GM23338 (cell line): ENCODE results near the gene IGFL4. TPM values are rescaled to one million over a fixed set of nuclear protein-coding genes. Genes with fewer than 3 reads are reported as not detected.

Source experiments
- ATAC-seq: fragments of 200-7000 bp; cut with Tn5 transposase; 3 replicates; pipeline ENCODE4 v1.9.1; 2020
- DNase-seq: peaks from one replicate; pipeline ENCODE4 v3.0.0-alpha.2; 2015; ENCODE audit warnings: low spot score
- H2AFZ ChIP-seq: fragments of 200-600 bp; sonication (generic); 2 replicates; pipeline ENCODE4 v1.8.0; 2016; ENCODE audit warnings: antibody characterized with exemption, mild to moderate bottlenecking, moderate library complexity
- H3F3A ChIP-seq: fragments of 200-600 bp; sonication (generic); replicated peaks from 2 replicates; pipeline ENCODE4 v1.8.0; 2017; ENCODE audit warnings: antibody characterized with exemption, mixed run types, low read depth
- H3K27ac ChIP-seq: fragments of 200-600 bp; sonication (generic); 2 replicates; pipeline ENCODE4 v1.6.1; 2016; ENCODE audit warnings: low read depth
- H3K27me3 ChIP-seq: fragments of 200-600 bp; sonication (generic); 2 replicates; pipeline ENCODE4 v1.8.0; 2016; ENCODE audit warnings: mild to moderate bottlenecking, mixed run types, moderate library complexity; ENCODE audit not compliant: insufficient read depth
- H3K36me3 ChIP-seq: fragments of 200-600 bp; sonication (generic); 2 replicates; pipeline ENCODE4 v1.8.0; 2016; ENCODE audit warnings: mild to moderate bottlenecking; ENCODE audit not compliant: insufficient read depth
- H3K4me1 ChIP-seq: fragments of 200-600 bp; sonication (generic); 2 replicates; pipeline ENCODE4 v1.8.0; 2016; ENCODE audit warnings: mild to moderate bottlenecking, moderate library complexity; ENCODE audit not compliant: insufficient read depth
- H3K4me2 ChIP-seq: fragments of 200-600 bp; sonication (generic); 2 replicates; pipeline ENCODE4 v1.7.1; 2017; ENCODE audit warnings: mixed run types
- H3K4me3 ChIP-seq: fragments of 200-600 bp; sonication (generic); 2 replicates; pipeline ENCODE4 v1.6.1; 2016; ENCODE audit warnings: mixed run types
- H3K79me2 ChIP-seq: fragments of 200-600 bp; sonication (generic); replicated peaks from 2 replicates; pipeline ENCODE4 v1.8.0; 2017; ENCODE audit warnings: mild to moderate bottlenecking; ENCODE audit not compliant: insufficient read depth
- H3K9me2 ChIP-seq: fragments of 200-600 bp; sonication (generic); 2 replicates; pipeline ENCODE4 v1.8.0; 2017; ENCODE audit not compliant: insufficient read depth
- H4K20me1 ChIP-seq: fragments of 200-600 bp; sonication (generic); replicated peaks from 2 replicates; pipeline ENCODE4 v1.8.0; 2017; ENCODE audit warnings: mild to moderate bottlenecking; ENCODE audit not compliant: insufficient read depth
- H3K27ac Mint-ChIP-seq: 2 replicates; pipeline ENCODE4 v1.8.0; 2020; ENCODE audit warnings: inconsistent platforms, mild to moderate bottlenecking, moderate library complexity, mixed read lengths
- H3K27me3 Mint-ChIP-seq: 3 replicates; pipeline ENCODE4 v1.8.0; 2022; ENCODE audit warnings: low read depth, mild to moderate bottlenecking, moderate library complexity, mixed read lengths, inconsistent platforms; ENCODE audit not compliant: insufficient read depth, poor library complexity
- H3K36me3 Mint-ChIP-seq: 3 replicates; pipeline ENCODE4 v1.8.0; 2021; ENCODE audit warnings: low read depth, mild to moderate bottlenecking, inconsistent platforms, moderate library complexity, mixed read lengths
- H3K4me1 Mint-ChIP-seq: 3 replicates; pipeline ENCODE4 v1.8.0; 2020; ENCODE audit warnings: mild to moderate bottlenecking, inconsistent platforms, mixed read lengths
- H3K4me3 Mint-ChIP-seq: 3 replicates; pipeline ENCODE4 v1.8.0; 2021; ENCODE audit warnings: moderate library complexity, mild to moderate bottlenecking, inconsistent platforms, mixed read lengths
- H3K9me3 Mint-ChIP-seq: 3 replicates; pipeline ENCODE4 v1.8.0; 2020; ENCODE audit warnings: moderate library complexity, mild to moderate bottlenecking, inconsistent platforms, mixed read lengths
- CREB1 ChIP-seq: fragments of 250-450 bp; sonication (Bioruptor Pico); IDR thresholded peaks from 2 replicates; pipeline ENCODE4 v1.5.0; 2020; ENCODE audit warnings: low read depth, mild to moderate bottlenecking, moderate library complexity
- ETS1 ChIP-seq: IDR thresholded peaks from 2 replicates; pipeline ENCODE4 v1.6.1; 2016; ENCODE audit warnings: antibody characterized with exemption
- EZH2 ChIP-seq: fragments of 200-600 bp; sonication (generic); IDR thresholded peaks from one replicate; pipeline ENCODE4 v1.8.0; 2017; ENCODE audit warnings: antibody characterized with exemption, mild to moderate bottlenecking, low read depth; ENCODE audit not compliant: unreplicated experiment
- EZH2phosphoT487 ChIP-seq: fragments of 200-600 bp; sonication (generic); IDR thresholded peaks from one replicate; pipeline ENCODE4 v1.8.1; 2018; ENCODE audit warnings: antibody characterized with exemption; ENCODE audit not compliant: unreplicated experiment
- JUNB ChIP-seq: IDR thresholded peaks from one replicate; pipeline ENCODE4 v1.6.1; 2016; ENCODE audit warnings: antibody characterized with exemption; ENCODE audit not compliant: unreplicated experiment
- NANOG ChIP-seq: IDR thresholded peaks from 2 replicates; pipeline ENCODE4 v1.6.1; 2016; ENCODE audit warnings: antibody characterized with exemption, borderline replicate concordance
- POLR2AphosphoS5 ChIP-seq: IDR thresholded peaks from 2 replicates; pipeline ENCODE4 v1.6.1; 2016; ENCODE audit warnings: antibody characterized with exemption, low read depth
- REST ChIP-seq: IDR thresholded peaks from one replicate; pipeline ENCODE4 v1.6.1; 2018; ENCODE audit warnings: antibody characterized with exemption; ENCODE audit not compliant: unreplicated experiment
- STAT1 ChIP-seq: IDR thresholded peaks from one replicate; pipeline ENCODE4 v1.6.1; 2016; ENCODE audit warnings: antibody characterized with exemption; ENCODE audit not compliant: unreplicated experiment
- ZNF114 ChIP-seq: fragments of 250-450 bp; sonication (Bioruptor Pico); IDR thresholded peaks from 2 replicates; pipeline ENCODE4 v1.5.0; 2020; ENCODE audit warnings: mild to moderate bottlenecking, moderate library complexity
- ZNF331 ChIP-seq: fragments of 250-450 bp; sonication (Bioruptor Pico); IDR thresholded peaks from 2 replicates; pipeline ENCODE4 v1.5.0; 2020; ENCODE audit warnings: low read depth, mild to moderate bottlenecking, moderate library complexity
- ZNF462 ChIP-seq: fragments of 250-450 bp; sonication (Bioruptor Pico); IDR thresholded peaks from 2 replicates; pipeline ENCODE4 v1.5.0; 2020; ENCODE audit warnings: mild to moderate bottlenecking, moderate library complexity
- long read RNA-seq: library from polyadenylated mRNA; unstranded; transcript quantifications from one replicate; pipeline ENCODE4 v2.0.0, GENCODE V29; 2020; ENCODE audit not compliant: unreplicated experiment
- polyA plus RNA-seq: library from polyadenylated mRNA; unstranded; fragments of >200 nt; fragmentation: Nextera tagmentation; extraction: Ambion mirVana; gene quantifications from 2 replicates; pipeline ENCODE4 v1.2.1, GENCODE V29; 2016
- total RNA-seq: library from RNA; depleted of rRNA; stranded (reverse); fragments of >200 nt; shearing (Covaris generic); gene quantifications from 2 replicates; pipeline ENCODE4 v1.2.3, GENCODE V29; 2014; rRNA removed

Gene IGFL4
- total RNA-seq (0.87 and 1.0 TPM in 2 replicates), polyA plus RNA-seq (0.06 and 0.23 TPM in 2 replicates)
- long read RNA-seq, partial matches to known transcripts = 0 of 1 reads
- long read RNA-seq, other reads (novel, unspliced or antisense) = 1 of 1 reads

GRCh38 chr19:46040952-46041500 is at the start of gene IGFL4:
Gene IGFL4, minus strand, starts transcription at chr19:46041002. Its CDS starts 40 bp downstream, at chr19:46040962.
- peaks cover 9% of the 10 kb centered on the region; the same call in 2 of the 3 replicates for H3K36me3 Mint-ChIP-seq
- Histone ChIP-seq H3K4me3 (no peak within 1 kb of the TSS), H4K20me1 (no peaks in the 10 kb centered on the region), H3K79me2 (no peaks in the 10 kb centered on the region), H3K27me3 (peaks cover 7% of the 10 kb centered on the region; the same call in 1 of the 2 replicates), H3K4me1 (no peaks in the 10 kb centered on the region), H3K9me2 (0 out of 2 replicates have a peak, but pooled peaks cover 2% of the 10 kb centered on the region), H3K4me2 (no peak within 1 kb of the TSS), H3F3A (no peaks in the 10 kb centered on the region), H3K27ac (no peak within 1 kb of the TSS), H2AFZ (no peak within 1 kb of the TSS), H3K36me3 (no peaks in the 10 kb centered on the region; the same call in 1 of the 2 replicates)
- peaks cover 54% of the 10 kb centered on the region for H3K9me3 Mint-ChIP-seq
- no peaks in the 10 kb centered on the region for H3K4me1 Mint-ChIP-seq
- peaks cover 5% of the 10 kb centered on the region for H3K27me3 Mint-ChIP-seq
- no peak within 1 kb of the TSS for H3K27ac Mint-ChIP-seq
- DNase-seq = no peak
- no peak for ATAC-seq
- H3K4me3 Mint-ChIP-seq = no peak within 1 kb of the TSS
- no peak for TF ChIP-seq ZNF114 (CRISPR knock-in tag)
- TF ChIP-seq REST = no peak
- no peak for TF ChIP-seq JUNB
- no peak for TF ChIP-seq NANOG
- no peak for TF ChIP-seq ETS1
- TF ChIP-seq POLR2AphosphoS5 = no peak
- no peak for TF ChIP-seq ZNF331 (CRISPR knock-in tag)
- TF ChIP-seq EZH2phosphoT487 = no peak
- TF ChIP-seq CREB1 (CRISPR knock-in tag) = no peak
- TF ChIP-seq STAT1 = no peak
- no peak for TF ChIP-seq EZH2

GRCh38 chr19:46090444-46090843 is 49.6 kb upstream of the IGFL4 start:
- no peak overlapping the region for H3K27ac ChIP-seq
- no peaks in the 10 kb centered on the region for H3K4me1 Mint-ChIP-seq
- no peak for TF ChIP-seq POLR2AphosphoS5
- TF ChIP-seq ZNF462 (CRISPR knock-in tag) = no peak
- TF ChIP-seq EZH2phosphoT487 = no peak

More at GRCh38 chr19:46090444-46090843, 49.6 kb upstream of the IGFL4 start:
- no peaks in the 10 kb centered on the region for H4K20me1 ChIP-seq
- H3K36me3 ChIP-seq = no peaks in the 10 kb centered on the region
- no peaks in the 10 kb centered on the region; the same call in 2 of the 3 replicates for H3K36me3 Mint-ChIP-seq
- ATAC-seq (no peak), DNase-seq (no peak)
- H3K79me2 ChIP-seq = no peaks in the 10 kb centered on the region
- no peaks in the 10 kb centered on the region for H3F3A ChIP-seq
- no peaks in the 10 kb centered on the region for H3K4me1 ChIP-seq
- H3K9me3 Mint-ChIP-seq = peaks cover 5% of the 10 kb centered on the region; the same call in 2 of the 3 replicates
- no peak overlapping the region for H2AFZ ChIP-seq
- no peak overlapping the region for H3K4me3 ChIP-seq
- no peak overlapping the region for H3K27ac Mint-ChIP-seq
- H3K27me3 ChIP-seq = no peaks in the 10 kb centered on the region
- H3K4me3 Mint-ChIP-seq = no peak overlapping the region
- no peak overlapping the region for H3K4me2 ChIP-seq
- H3K9me2 ChIP-seq = peaks cover 3% of the 10 kb centered on the region; the same call in 1 of the 2 replicates
- H3K27me3 Mint-ChIP-seq = peaks cover 7% of the 10 kb centered on the region
